Skin epidermis (tissue), 12 donors: Measurements from ENCODE around the gene NISCH.

Experiments used
- H3K27ac ChIP-seq, 21 experiments: fragments of 200-600 bp; sonication (generic) in 11 of 21; one replicate each; pipeline ENCODE4 v1.5.0; 2020; ENCODE audit warnings: mild to moderate bottlenecking in 3 of 21, inconsistent platforms in 2 of 21, moderate library complexity in 2 of 21
- H3K4me3 ChIP-seq, 7 experiments: fragments of 200-600 bp; sonication (generic) in 2 of 7; one replicate each; pipeline ENCODE4 v1.5.0; 2020; ENCODE audit warnings: inconsistent platforms in 2 of 7, mild to moderate bottlenecking in 2 of 7, moderate library complexity in 1 of 7

The NISCH gene

DNA sequence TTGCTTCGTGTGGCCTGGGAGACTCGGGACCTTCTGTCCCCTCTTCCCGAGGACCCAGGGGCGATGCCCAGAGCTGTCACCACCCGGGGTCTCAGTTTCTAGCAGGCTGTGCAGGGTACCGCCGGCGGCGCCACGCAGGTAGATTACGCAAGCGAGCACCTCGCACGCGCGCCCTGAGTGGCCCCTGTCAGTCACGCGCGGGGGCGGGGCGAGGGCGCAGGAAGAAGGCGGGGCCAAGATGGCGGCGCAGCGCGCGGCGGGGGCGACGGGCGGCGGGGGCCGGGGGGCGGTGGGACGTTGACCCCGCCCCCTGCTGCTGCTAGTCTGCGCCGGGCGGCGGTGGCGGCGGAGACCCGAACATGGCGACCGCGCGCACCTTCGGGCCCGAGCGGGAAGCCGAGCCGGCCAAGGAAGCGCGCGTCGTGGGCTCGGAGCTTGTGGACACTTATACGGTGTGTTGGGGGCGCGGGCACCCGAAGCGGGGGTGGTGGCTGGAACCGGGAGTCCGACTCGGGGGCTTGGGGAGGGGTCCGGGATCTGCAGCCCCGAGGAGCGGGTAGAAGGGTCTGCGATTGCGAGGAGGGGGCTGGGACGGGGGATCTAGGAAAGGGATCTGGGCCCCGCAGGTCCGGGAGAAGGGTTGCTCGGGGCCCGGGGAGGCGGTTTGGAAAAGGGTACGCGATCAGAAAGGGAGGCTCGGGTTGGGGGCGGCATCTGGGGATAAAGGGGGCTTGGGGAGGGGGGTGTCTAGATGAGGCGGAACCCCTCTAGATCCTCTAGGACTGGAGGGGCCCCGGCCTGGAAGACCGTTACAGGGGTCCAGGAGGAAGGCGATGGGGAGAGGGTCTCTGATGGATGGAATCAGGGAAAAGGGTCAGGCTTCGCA, at the start of gene NISCH:
Gene NISCH, plus strand, starts transcription at position 322 of the 886 bp plus-strand sequence. Its CDS starts 38 bp downstream, at position 360.
- Histone ChIP-seq H3K4me3 (peak within 1 kb of the TSS; percentile 70 to 94 (median 88)), H3K27ac (peak within 1 kb of the TSS; percentile 55 to 98 (median 93))

- H3K4me3 ChIP-seq, result peak overlapping the region in 3 of 7 experiments; percentile 14 to 38 (median 35)
These were observed 49.2 kb upstream of the NISCH start for GRCh38 chr3:52406231-52406661.

DNA sequence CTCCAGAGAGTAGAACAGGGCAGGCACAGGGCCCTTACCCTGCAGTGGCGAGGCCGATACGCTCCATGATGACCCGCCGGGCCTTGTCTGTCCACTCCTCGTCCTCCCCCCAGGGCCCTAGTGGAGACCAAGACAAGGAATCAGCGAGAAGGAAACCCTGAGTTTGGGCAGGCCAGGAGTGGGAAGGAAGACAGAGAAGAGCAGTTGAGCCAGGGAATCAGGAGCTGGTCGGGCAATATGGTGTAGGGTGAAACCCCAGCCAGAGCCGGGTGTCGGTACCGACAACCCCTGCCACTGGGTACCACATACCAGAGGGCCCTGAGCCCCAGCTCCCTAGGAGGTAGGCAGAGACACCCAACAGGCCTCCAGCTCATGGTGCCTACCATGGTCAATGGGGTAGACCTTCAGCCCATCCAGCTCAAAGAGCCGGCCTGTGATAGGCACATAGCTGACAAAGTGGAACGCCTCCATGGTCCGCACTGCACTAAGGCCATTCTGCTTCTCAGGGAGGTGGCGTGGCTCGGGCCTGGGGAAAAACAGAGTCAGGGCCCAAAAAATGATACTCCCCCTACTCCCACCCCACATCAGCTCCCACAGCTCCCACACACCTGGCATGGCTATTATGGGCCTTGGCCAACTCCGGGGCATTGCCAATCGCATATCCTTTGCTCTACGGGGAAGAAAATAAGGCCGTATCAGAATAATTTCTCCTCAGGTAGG, 48.5 kb upstream of the NISCH start:
- peak overlapping the region in 20 of 21 experiments; percentile 34 to 89 (median 74) for H3K27ac ChIP-seq
- H3K4me3 ChIP-seq, result no peak overlapping the region

More at GRCh38 chr3:52406231-52406661, 49.2 kb upstream of the NISCH start:
- peak overlapping the region in 20 of 21 experiments; percentile 34 to 89 (median 74) for H3K27ac ChIP-seq

DNA sequence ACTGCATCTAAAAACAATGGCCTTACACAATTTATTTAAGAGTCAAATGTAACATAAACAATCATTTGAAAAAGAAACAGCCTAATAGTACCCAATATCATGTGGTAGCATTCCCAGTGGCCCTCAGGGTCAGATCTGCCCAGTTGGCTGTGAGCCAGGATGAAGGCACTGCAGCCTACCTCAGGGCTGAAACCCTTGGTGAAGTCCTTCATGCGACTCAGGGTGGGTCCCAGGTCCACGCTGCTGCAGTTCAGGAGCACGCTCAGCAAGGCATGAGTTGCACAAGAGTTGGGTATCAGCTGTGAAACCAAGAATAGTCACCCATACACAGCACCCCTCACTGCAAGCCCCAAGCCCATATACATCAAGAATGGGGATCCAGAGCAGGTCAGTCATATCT, 47.6 kb upstream of the NISCH start:
- H3K27ac ChIP-seq, result peak overlapping the region in 10 of 21 experiments; percentile 71 to 89 (median 78)
- H3K4me3 ChIP-seq, result peak overlapping the region in 1 of 7 experiments; percentile 95

- peak overlapping the region in 7 of 21 experiments; percentile 84 to 100 (median 99) for H3K27ac ChIP-seq
- peak overlapping the region in 4 of 7 experiments; percentile 95 to 100 (median 96) for H3K4me3 ChIP-seq
These were observed 46.9 kb upstream of the NISCH start for GRCh38 chr3:52408466-52408865.

GRCh38 chr3:52415800-52416199, 39.6 kb upstream of the NISCH start:
- Histone ChIP-seq H3K4me3 (no peak overlapping the region), H3K27ac (no peak overlapping the region)

DNA sequence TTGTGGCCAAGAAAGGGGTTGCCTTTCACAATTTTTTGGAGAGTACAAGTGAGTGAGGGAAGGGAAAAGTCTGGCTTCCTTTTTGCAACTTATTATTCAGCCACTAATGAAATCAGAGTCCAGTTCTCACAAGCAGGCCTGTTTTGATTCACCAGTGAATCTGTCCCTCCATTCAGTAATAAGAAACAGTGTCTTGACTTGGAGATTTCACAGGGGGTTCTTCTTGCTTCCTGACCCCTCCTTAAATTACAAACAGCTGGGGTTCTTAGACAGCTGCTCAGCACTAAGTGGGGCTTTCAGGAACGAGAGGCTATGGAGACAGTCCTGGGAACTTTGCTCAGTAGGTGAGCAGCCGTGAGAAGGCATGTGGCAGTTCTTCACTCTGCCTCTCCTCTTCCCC, 35.0 kb upstream of the NISCH start:
- H3K4me3 ChIP-seq, result no peak overlapping the region
- peak overlapping the region in 1 of 21 experiments; percentile 38 for H3K27ac ChIP-seq

GRCh38 chr3:52422669-52423068, 32.7 kb upstream of the NISCH start:
- Histone ChIP-seq H3K4me3 (no peak overlapping the region), H3K27ac (no peak overlapping the region)

- Histone ChIP-seq H3K27ac (no peak overlapping the region), H3K4me3 (no peak overlapping the region)
These were observed 32.2 kb upstream of the NISCH start for GRCh38 chr3:52423173-52423572.

GRCh38 chr3:52428151-52429005, 27.0 kb upstream of the NISCH start:
- Histone ChIP-seq H3K27ac (peak overlapping the region in 2 of 21 experiments; percentile 14), H3K4me3 (no peak overlapping the region)

DNA sequence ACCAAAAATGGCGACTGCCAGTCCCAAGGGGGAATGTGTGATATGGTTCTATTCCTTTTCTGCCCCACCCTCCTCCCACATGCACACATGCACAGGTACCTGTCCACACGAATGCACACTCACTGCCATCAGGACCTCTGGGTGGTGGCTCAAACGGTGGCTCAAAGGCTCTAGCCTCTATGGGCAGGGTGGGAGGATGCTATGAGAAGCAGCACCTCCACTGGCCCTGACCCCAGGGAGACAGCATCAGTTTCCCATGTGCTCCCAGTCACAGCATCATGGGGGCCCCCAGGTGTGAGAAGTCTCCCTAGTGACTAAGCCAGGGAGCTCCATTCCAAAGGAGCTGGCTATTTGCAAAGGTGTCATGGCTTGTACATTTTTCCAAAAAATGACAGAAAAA, 26.4 kb upstream of the NISCH start:
- no peak overlapping the region for H3K4me3 ChIP-seq
- peak overlapping the region in 2 of 21 experiments; percentile 14 for H3K27ac ChIP-seq

- peak overlapping the region in 1 of 21 experiments; percentile 35 for H3K27ac ChIP-seq
These were observed 25.5 kb upstream of the NISCH start for GRCh38 chr3:52429779-52430415.

DNA sequence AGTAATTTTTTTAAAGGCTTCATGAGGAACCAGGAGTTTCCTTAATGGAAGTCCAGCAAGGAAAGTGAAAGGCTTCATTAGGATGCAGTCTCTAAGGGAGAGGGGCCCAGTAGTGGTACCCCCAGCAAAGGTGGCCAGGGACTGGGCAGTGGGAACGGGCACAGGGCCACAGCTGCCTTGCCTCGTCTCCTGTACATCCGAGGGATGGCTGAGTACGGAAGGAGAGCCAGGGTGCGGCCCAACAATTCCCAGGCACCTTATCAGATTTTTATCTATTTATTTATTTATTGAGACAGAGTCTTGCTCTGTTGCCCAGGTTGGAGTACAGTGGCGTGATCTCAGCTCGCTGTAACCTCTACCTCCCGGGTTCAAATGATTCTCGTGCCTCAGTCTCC, 25.0 kb upstream of the NISCH start:
- Histone ChIP-seq H3K27ac (peak overlapping the region in 1 of 21 experiments; percentile 35), H3K4me3 (no peak overlapping the region)

More at GRCh38 chr3:52429779-52430415, 25.5 kb upstream of the NISCH start:
- H3K4me3 ChIP-seq, result no peak overlapping the region

- Histone ChIP-seq H3K27ac (peak overlapping the region in 10 of 21 experiments; percentile 3 to 70 (median 46)), H3K4me3 (no peak overlapping the region)
These were observed 23.8 kb upstream of the NISCH start for GRCh38 chr3:52431459-52432223.

DNA sequence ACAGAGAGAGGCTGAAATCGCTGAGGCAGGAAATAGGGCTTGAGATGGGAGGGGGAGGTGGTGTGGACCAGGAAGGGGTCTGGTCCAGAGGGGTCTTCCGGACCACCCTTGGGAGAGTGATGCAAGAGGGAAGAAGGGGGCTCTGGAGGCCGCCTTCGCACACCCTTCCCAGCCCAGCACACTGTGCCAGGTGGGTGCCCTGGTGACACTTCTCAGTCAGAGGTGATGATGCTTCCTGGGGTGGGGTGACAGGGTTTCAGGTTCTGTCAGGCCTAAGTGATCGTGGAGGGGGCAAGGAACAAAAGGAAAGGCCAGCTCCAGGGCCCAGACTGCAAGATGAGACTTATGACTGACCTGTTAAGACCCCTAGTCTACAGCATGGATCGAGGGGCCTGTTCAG, 23.2 kb upstream of the NISCH start:
- H3K27ac ChIP-seq, result peak overlapping the region in 9 of 21 experiments; percentile 3 to 70 (median 51)

DNA sequence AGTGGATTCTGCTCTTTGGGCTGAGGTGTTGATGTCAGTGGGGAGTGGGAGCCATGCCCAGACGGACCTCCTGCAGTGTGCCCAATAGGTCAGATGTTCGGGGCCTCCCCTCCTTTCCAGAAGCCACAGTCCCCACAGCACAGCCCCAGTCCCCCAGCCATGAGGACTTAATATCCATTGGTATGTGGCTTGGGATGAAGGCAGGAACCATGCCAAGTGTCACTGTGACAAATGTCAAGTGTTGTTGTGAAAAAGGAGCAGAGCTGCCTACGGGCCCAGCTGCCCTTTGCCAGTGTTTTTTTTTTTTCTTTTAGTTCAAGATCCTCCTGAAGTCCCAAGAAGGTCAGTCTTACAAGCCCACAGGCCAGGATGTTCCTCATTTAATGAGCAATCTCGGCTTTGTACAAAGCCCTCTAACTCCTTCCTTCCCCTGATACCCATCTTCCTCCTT, 22.7 kb upstream of the NISCH start:
- Histone ChIP-seq H3K4me3 (no peak overlapping the region), H3K27ac (peak overlapping the region in 8 of 21 experiments; percentile 6 to 70 (median 56))

More for the DNA sequence above, 23.2 kb upstream of the NISCH start:
- no peak overlapping the region for H3K4me3 ChIP-seq

DNA sequence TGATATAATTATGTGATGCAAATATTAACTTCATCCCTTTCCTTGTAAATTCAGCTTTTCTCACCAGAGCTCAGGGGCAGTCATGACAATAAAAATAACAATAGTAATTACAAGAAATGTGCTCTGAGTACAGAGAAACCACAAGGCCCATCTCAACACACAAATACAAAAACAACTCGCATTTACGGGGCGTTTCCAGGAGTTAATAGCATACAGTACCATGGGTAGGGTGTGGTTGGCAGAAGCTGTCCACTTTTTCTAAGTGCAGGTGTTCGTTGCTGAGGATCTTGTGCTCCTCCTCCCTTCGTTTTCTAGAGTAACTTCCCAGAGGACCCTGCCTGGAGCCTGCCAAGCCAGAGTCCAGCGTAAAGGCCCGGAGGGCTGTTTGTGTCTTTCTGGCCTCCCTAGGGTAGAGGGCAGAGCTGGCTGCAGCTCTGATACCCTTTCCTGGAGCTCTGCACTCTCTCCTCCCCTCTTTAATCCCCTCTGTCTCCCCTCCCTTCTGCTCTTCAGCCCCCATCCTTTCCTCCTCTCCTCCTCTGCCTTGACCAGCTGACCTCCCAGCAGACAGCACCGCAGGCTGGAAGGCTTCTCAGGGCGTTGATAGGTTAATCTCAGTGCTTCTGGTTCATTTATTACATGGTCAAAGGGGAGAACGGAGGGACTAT, 21.9 kb upstream of the NISCH start:
- H3K4me3 ChIP-seq, result no peak overlapping the region
- H3K27ac ChIP-seq, result peak overlapping the region in 11 of 21 experiments; percentile 9 to 70 (median 51)
